Dendritic cell treated with granulocyte-macrophage colony-stimulating factor and Interleukin-4, amounts not matched to agents 40 ng/mL and 50 ng/mL, for 4 days (primary cell): ENCODE results near the gene FNDC3A.
"Not testable (repeated sequence)": the region's sequence is repeated elsewhere in the genome, so short reads cannot be mapped to it uniquely, and the experiment has no call there.

Experiments
- H3K27ac Mint-ChIP-seq: one replicate; pipeline ENCODE4 v1.8.0; 2022; ENCODE audit warnings: mild to moderate bottlenecking, mixed read lengths
- H3K27me3 Mint-ChIP-seq: one replicate; pipeline ENCODE4 v1.8.0; 2022; ENCODE audit warnings: mild to moderate bottlenecking, mixed read lengths
- H3K36me3 Mint-ChIP-seq: one replicate; pipeline ENCODE4 v1.8.0; 2022; ENCODE audit warnings: low read depth, mixed read lengths
- H3K4me1 Mint-ChIP-seq: one replicate; pipeline ENCODE4 v1.8.0; 2022; ENCODE audit warnings: low read depth, mixed read lengths
- H3K4me3 Mint-ChIP-seq: one replicate; pipeline ENCODE4 v1.8.0; 2022; ENCODE audit warnings: mild to moderate bottlenecking, moderate library complexity, mixed read lengths
- H3K9me3 Mint-ChIP-seq: one replicate; pipeline ENCODE4 v1.8.0; 2022; ENCODE audit warnings: mixed read lengths
- intact Hi-C: fragments of 100-400 bp; cut with micrococcal nuclease; formaldehyde crosslinking; loops from one replicate; pipeline ENCODE4 v1.15.0; 2022

FNDC3A gene

DNA sequence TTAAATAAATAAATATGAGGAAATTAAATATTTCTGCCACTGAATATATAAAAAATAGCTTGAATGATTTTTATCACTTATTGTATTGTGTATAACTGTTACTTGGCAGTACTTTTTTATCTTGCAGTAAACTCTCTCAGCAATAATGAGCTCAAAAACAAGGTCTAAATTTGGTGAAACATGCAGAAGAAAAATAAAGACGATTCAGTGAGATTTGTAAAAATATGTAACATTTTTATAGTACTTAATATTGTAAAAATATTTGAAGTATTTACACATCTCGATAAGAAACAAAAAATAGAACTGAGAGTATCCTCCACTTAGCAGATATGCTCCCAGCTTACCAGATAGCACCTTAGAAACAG is 123.8 kb downstream of the FNDC3A start:
- Mint-ChIP-seq H3K4me1 (peaks cover 26% of the 10 kb centered on the region), H3K36me3 (no peaks in the 10 kb centered on the region), H3K27me3 (no peaks in the 10 kb centered on the region), H3K4me3 (no peak overlapping the region), H3K9me3 (no peaks in the 10 kb centered on the region), H3K27ac (peak overlapping the region; percentile 56)
- intact Hi-C loops: loop anchor here (2.0 kb wide), 1 partner anchor 181 kb away; no protein-coding TSS in a partner anchor

DNA sequence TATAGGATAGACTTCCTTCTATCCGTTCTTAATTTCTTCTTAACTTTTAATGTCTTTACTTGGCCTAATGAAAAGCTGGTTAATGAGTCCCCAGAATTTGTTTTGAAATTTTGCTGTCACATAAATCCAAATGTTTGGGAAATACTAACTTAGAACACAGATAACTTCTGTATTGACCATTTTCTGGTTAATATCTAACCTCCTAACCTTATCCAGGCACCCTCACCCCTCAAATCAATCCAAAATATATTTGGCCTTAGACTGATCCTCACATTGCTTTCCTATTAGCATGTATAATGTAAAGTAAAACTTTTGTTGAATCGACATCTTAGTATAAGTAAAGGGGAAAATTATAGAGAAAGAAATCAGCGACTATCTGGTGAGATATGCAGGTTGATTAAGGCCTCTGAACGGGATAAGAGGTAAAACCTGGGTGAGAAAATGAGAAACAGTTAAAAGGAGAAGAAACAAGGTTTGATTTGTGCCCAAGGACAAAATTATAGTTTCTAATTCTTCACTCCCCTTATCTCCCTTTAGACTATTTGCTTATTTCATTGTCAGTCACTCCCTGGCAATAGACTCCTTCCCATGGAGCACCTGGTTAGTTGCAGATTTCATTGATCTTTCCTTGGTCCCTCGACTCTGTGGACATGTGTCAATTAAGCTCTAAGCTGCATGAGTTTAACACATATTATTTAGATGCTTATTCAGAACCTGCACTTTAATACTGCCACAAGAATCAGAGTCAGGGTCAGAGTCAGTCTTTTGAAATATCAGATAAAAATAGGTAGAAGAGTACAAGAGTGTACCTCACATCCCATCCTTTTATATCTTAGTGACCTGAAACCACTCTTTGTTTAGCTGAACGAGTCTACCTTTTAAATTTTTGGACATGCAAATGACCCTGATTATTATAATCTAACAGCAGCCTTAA is 125.2 kb downstream of the FNDC3A start:
- no peaks in the 10 kb centered on the region for H3K27me3 Mint-ChIP-seq
- intact Hi-C loops: no loop called here
- H3K36me3 Mint-ChIP-seq: peaks cover 1% of the 10 kb centered on the region
- H3K9me3 Mint-ChIP-seq: no peaks in the 10 kb centered on the region
- H3K4me1 Mint-ChIP-seq: peaks cover 28% of the 10 kb centered on the region
- no peak overlapping the region for H3K4me3 Mint-ChIP-seq
- H3K27ac Mint-ChIP-seq: no peak overlapping the region

DNA sequence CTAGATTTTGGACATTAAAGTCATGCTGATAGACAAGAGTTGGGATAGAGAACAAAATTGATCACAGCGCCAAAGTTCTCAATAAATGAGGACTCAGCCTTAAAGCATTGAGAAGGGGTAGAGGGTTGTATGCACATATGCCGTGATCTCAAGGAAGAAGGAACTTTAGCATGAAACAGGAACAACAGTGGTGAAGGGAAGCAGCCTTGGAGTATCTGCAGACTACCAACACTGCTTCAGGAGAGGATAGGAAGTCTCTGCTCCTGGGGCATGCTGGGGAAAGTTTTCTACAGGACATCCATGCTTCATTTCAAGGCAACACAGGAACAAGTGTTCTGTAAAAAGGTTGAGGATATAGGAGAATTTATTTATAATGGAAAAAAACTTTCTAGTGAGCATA is 132.5 kb downstream of the FNDC3A start:
- Mint-ChIP-seq H3K4me1 (peaks cover 21% of the 10 kb centered on the region), H3K9me3 (no peaks in the 10 kb centered on the region), H3K27me3 (no peaks in the 10 kb centered on the region), H3K27ac (no peak overlapping the region), H3K36me3 (peaks cover 6% of the 10 kb centered on the region), H3K4me3 (no peak overlapping the region)
- intact Hi-C loops: no loop called here

DNA sequence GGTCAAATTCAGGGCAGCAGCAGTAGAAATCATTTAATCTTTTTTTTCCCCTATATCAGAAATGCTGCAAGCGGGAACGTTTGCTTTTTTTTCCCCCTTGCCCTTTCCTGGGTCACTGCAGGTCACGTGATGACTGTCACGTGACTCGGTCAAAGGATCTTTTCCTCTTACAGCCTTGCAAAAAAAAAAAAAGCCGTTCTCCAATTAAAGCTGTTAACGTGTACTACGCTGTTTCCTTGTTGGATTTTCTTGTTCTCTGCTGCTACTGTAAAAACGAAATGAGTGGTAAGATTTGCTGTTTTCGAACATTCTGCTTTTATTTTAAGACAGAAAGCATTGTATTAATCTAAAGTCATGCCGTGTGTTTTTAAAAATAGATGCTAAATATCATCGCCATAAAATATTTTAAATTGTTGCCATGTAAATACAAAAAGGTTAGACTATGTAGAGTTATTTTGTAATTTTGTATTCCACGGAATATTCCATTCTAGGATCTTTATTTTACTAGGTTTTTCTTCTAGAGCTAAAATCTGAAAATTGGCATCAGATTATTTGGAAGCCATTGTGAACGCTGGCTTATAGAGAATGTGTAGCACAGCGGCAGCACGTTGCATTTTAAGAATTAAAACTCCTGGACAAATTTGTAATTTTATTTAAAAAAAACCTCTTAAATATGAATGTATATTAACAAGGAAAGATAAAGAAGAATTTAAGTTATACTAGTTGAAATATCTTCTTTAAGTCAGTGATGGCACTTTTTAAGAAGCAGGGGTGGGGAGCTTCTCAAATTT is 134.6 kb downstream of the FNDC3A start:
- H3K4me3 Mint-ChIP-seq: peak overlapping the region; percentile 71
- H3K27me3 Mint-ChIP-seq: no peaks in the 10 kb centered on the region
- peaks cover 22% of the 10 kb centered on the region for H3K4me1 Mint-ChIP-seq
- peaks cover 16% of the 10 kb centered on the region for H3K36me3 Mint-ChIP-seq
- no peaks in the 10 kb centered on the region for H3K9me3 Mint-ChIP-seq
- intact Hi-C loops: no loop called here
- peak overlapping the region; percentile 78 for H3K27ac Mint-ChIP-seq

- H3K27ac Mint-ChIP-seq: no peak overlapping the region
- intact Hi-C loops: no loop called here
- H3K27me3 Mint-ChIP-seq: no peaks in the 10 kb centered on the region
- peak overlapping the region; percentile 62 for H3K4me3 Mint-ChIP-seq
- H3K9me3 Mint-ChIP-seq: no peaks in the 10 kb centered on the region
- H3K36me3 Mint-ChIP-seq: peaks cover 21% of the 10 kb centered on the region
- H3K4me1 Mint-ChIP-seq: peaks cover 20% of the 10 kb centered on the region
Measured at GRCh38 chr13:49110913-49111170, 135.1 kb downstream of the FNDC3A start.

- Mint-ChIP-seq H3K36me3 (peaks cover 33% of the 10 kb centered on the region), H3K4me3 (no peak overlapping the region), H3K9me3 (no peaks in the 10 kb centered on the region), H3K4me1 (peaks cover 20% of the 10 kb centered on the region), H3K27me3 (no peaks in the 10 kb centered on the region), H3K27ac (peak overlapping the region; percentile 33)
- intact Hi-C loops: no loop called here
Measured at GRCh38 chr13:49112782-49113525, 137.2 kb downstream of the FNDC3A start.

GRCh38 chr13:49113526-49114286 is 138.0 kb downstream of the FNDC3A start:
- H3K4me1 Mint-ChIP-seq: peaks cover 20% of the 10 kb centered on the region
- H3K27ac Mint-ChIP-seq: peak overlapping the region; percentile 33
- no peaks in the 10 kb centered on the region for H3K9me3 Mint-ChIP-seq
- intact Hi-C loops: no loop called here
- no peak overlapping the region for H3K4me3 Mint-ChIP-seq
- peaks cover 40% of the 10 kb centered on the region for H3K36me3 Mint-ChIP-seq
- no peaks in the 10 kb centered on the region for H3K27me3 Mint-ChIP-seq

- H3K4me3 Mint-ChIP-seq: no peak overlapping the region
- peaks cover 20% of the 10 kb centered on the region for H3K4me1 Mint-ChIP-seq
- peaks cover 17% of the 10 kb centered on the region for H3K9me3 Mint-ChIP-seq
- H3K27ac Mint-ChIP-seq: no peak overlapping the region
- no peaks in the 10 kb centered on the region for H3K27me3 Mint-ChIP-seq
- intact Hi-C loops: no loop called here
- H3K36me3 Mint-ChIP-seq: peaks cover 53% of the 10 kb centered on the region
Measured at GRCh38 chr13:49116873-49117272, 141.2 kb downstream of the FNDC3A start.

GRCh38 chr13:49118455-49118854 is 142.7 kb downstream of the FNDC3A start:
- H3K27me3 Mint-ChIP-seq, H3K27ac Mint-ChIP-seq, intact Hi-C loops: not testable (repeated sequence)

DNA sequence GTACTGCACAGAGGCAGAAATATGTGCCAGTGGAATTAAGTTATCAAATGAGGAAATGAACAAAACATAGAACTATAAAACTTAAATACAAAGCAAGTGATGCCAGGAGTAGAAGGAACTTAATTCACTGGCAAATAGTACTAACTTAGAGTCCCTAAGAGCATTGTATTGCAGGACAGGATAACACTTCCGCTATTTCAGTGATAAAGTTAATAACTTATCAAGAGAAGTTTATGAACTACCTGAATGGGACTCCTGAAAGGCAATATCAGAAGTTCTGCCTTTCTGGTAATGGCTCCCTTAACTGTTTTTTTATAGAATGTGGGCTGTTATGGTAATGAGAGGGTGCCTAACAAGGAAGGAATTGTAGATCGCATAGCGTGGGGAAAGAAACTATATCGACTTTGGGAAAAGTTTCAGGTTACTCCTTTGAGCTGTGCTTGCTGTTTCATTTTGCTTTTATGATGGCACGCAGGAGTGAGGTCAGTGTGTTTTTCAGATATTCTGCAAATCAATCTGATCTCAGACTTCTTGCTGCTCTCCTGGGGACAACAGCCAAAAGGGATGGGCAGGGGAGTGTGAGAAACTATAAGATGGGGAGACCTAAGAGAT is 149.1 kb downstream of the FNDC3A start:
- peaks cover 10% of the 10 kb centered on the region for H3K9me3 Mint-ChIP-seq
- no peak overlapping the region for H3K4me3 Mint-ChIP-seq
- intact Hi-C loops: no loop called here
- H3K27ac Mint-ChIP-seq: no peak overlapping the region
- H3K4me1 Mint-ChIP-seq: peaks cover 9% of the 10 kb centered on the region
- H3K27me3 Mint-ChIP-seq: no peaks in the 10 kb centered on the region
- peaks cover 2% of the 10 kb centered on the region for H3K36me3 Mint-ChIP-seq

More at GRCh38 chr13:49118455-49118854, 142.7 kb downstream of the FNDC3A start:
- Mint-ChIP-seq H3K9me3 (peaks cover 17% of the 10 kb centered on the region), H3K36me3 (peaks cover 53% of the 10 kb centered on the region), H3K4me1 (peaks cover 12% of the 10 kb centered on the region)
- not testable (repeated sequence) for H3K4me3 Mint-ChIP-seq

- peaks cover 6% of the 10 kb centered on the region for H3K9me3 Mint-ChIP-seq
- peaks cover 3% of the 10 kb centered on the region for H3K36me3 Mint-ChIP-seq
- H3K4me1 Mint-ChIP-seq: peaks cover 9% of the 10 kb centered on the region
- H3K27me3 Mint-ChIP-seq: no peaks in the 10 kb centered on the region
- intact Hi-C loops: no loop called here
- no peak overlapping the region for H3K27ac Mint-ChIP-seq
- H3K4me3 Mint-ChIP-seq: no peak overlapping the region
Measured at GRCh38 chr13:49125964-49126524, 150.3 kb downstream of the FNDC3A start.

DNA sequence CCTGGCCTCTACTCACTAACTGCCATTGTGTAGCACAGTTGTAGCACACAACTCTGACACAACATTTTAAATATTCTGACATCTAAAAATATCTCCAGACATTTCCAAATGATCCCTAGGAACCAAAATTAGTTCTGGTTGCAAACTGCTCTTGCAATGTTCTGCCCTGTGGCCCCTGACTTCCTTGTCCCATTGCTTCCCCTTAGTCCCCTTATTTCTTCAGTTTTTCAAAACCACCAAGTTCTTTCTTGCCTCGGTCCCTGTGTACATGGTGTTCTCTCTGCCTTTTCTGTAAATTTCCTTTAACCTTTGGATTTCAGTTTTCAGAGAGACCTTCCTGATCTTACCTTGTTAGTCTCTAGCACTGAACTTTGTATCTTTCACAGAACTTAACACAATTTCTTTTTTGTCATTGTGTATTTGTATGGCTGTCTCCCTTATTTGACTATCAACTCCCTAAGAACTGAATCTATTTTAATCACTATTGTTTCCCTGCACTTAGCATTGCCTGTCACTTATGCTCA is 156.8 kb downstream of the FNDC3A start:
- H3K27me3 Mint-ChIP-seq: no peaks in the 10 kb centered on the region
- H3K4me3 Mint-ChIP-seq: no peak overlapping the region
- no peak overlapping the region for H3K27ac Mint-ChIP-seq
- H3K9me3 Mint-ChIP-seq: no peaks in the 10 kb centered on the region
- peaks cover 58% of the 10 kb centered on the region for H3K36me3 Mint-ChIP-seq
- peaks cover 14% of the 10 kb centered on the region for H3K4me1 Mint-ChIP-seq
- intact Hi-C loops: no loop called here

GRCh38 chr13:49134305-49134704 is 158.6 kb downstream of the FNDC3A start:
- no peaks in the 10 kb centered on the region for H3K9me3 Mint-ChIP-seq
- intact Hi-C loops: no loop called here
- no peaks in the 10 kb centered on the region for H3K27me3 Mint-ChIP-seq
- H3K4me1 Mint-ChIP-seq: peaks cover 14% of the 10 kb centered on the region
- peaks cover 72% of the 10 kb centered on the region for H3K36me3 Mint-ChIP-seq
- no peak overlapping the region for H3K4me3 Mint-ChIP-seq
- no peak overlapping the region for H3K27ac Mint-ChIP-seq
